Central memory CD8-positive, alpha-beta T cell (primary cell): ENCODE results near the gene SFMBT1.

Experiments
- ATAC-seq: fragments of 150-1000 bp; cut with Tn5 transposase; replicated peaks from 2 replicates; pipeline ENCODE4 v1.10.0; 2022; ENCODE audit warnings: mild to moderate bottlenecking, moderate FRiP score, moderate number of reproducible peaks; ENCODE audit not compliant: poor library complexity, severe bottlenecking; ENCODE audit errors: extremely low read depth
- DNase-seq, 2 donors: peaks; one replicate each; pipeline ENCODE4 v3.0.0; 2021; ENCODE audit warnings: low spot score in 2 of 2
- H3K27ac Mint-ChIP-seq: one replicate; pipeline ENCODE4 v1.8.0; 2022; ENCODE audit warnings: low read depth, mild to moderate bottlenecking, moderate library complexity, mixed read lengths
- H3K27me3 Mint-ChIP-seq: one replicate; pipeline ENCODE4 v1.8.0; 2022; ENCODE audit warnings: mixed read lengths
- H3K36me3 Mint-ChIP-seq: one replicate; pipeline ENCODE4 v1.8.0; 2022; ENCODE audit warnings: mild to moderate bottlenecking, moderate library complexity, mixed read lengths; ENCODE audit not compliant: insufficient read depth
- H3K4me1 Mint-ChIP-seq: one replicate; pipeline ENCODE4 v1.8.0; 2022; ENCODE audit warnings: mixed read lengths
- H3K4me3 Mint-ChIP-seq: one replicate; pipeline ENCODE4 v1.8.0; 2022; ENCODE audit warnings: mild to moderate bottlenecking, moderate library complexity, mixed read lengths
- H3K9me3 Mint-ChIP-seq: one replicate; pipeline ENCODE4 v1.8.0; 2022; ENCODE audit warnings: mixed read lengths

The SFMBT1 gene

DNA sequence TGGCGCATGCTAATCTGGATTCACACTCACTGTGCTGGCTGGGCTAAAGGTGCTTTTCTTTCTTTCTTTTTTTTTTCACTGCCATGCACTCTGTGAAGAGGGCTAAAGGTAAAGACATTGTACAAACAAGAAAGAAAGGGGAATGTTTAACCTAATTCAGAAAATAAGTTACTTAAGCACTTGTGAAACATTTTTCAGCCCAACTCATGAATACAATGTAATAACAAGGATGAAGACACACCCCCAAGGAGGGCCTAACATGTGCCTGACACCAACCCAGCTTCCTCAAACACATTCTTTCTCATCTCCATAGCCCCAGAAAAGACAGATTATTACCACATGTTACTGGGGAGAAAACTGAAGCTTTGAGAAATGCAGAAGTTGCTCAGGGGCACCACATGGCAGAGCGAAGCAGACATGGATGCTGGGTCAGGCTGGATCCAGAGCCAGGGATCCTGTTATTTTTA is 154.2 kb downstream of the SFMBT1 start:
- ATAC-seq = no peak
- Mint-ChIP-seq H3K36me3 (peaks cover 3% of the 10 kb centered on the region), H3K27me3 (no peaks in the 10 kb centered on the region), H3K9me3 (no peaks in the 10 kb centered on the region), H3K4me1 (peaks cover 76% of the 10 kb centered on the region), H3K27ac (peak overlapping the region; percentile 65), H3K4me3 (peak overlapping the region; percentile 31)
- DNase-seq = no peak

DNA sequence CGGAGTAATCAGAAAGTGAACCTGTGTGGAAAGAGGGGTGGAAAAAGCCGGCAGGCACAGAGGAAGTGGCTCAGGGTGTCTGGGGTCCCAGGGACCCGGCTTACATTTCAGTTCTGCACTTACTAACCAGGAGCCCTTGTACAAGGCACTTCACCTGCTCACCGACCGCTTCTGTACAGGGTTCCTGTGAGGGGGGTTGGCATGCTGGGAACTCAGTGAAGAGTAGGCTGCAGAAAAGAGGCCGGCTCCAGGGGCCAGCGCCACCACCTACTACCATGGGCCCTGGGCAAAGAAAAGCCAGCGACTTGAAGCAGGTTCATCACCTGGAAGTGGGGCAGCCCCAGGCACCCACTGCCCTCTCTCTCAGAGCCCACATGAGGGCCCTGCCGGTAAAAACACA is 154.7 kb downstream of the SFMBT1 start:
- Mint-ChIP-seq H3K27me3 (no peaks in the 10 kb centered on the region), H3K4me3 (peak overlapping the region; percentile 31), H3K9me3 (no peaks in the 10 kb centered on the region), H3K4me1 (peaks cover 71% of the 10 kb centered on the region), H3K36me3 (peaks cover 3% of the 10 kb centered on the region), H3K27ac (peak overlapping the region; percentile 65)
- ATAC-seq (peak; percentile 13), DNase-seq (no peak)

DNA sequence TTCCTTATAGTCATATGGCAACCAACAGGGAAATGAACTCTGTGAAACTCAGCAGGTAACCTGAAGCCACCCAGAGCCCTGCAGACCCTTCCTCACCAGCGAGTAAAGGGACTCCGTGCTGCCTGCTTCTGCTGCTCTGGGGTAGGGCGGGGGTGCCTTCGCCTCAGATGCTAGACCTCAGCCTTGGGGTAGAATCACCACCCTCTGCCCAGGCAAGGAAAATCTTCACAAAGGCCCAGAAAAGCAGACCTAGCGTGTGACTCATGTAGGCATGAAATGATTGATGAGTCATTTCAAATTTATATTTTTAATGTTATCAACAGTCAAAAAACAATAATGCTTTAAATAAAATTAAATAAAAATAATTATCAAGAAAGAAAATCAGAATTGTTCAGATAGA is 155.1 kb downstream of the SFMBT1 start:
- Mint-ChIP-seq H3K4me1 (peaks cover 67% of the 10 kb centered on the region), H3K9me3 (no peaks in the 10 kb centered on the region), H3K36me3 (peaks cover 3% of the 10 kb centered on the region), H3K4me3 (peak overlapping the region; percentile 31), H3K27ac (peak overlapping the region; percentile 65), H3K27me3 (no peaks in the 10 kb centered on the region)
- no peak for DNase-seq
- ATAC-seq = no peak

DNA sequence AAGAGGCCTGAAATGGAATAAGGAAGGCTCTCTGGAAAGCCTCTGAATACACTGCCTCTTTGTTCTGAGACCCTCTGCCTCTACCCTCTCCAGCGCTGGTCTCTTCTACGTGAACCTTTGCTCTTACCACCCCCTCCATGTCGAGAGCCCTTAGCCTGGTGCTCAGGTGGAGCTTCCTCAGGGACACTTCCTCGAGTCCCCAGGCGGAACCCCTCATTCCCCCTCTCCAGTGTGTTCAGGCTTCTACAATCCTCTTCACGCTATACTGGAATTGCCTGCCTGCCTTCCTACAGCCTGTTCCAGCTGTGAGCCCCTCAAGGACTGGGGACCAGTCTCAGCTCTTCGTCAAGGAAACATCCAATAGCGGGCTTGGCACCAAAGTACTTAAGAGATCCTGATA is 156.0 kb downstream of the SFMBT1 start:
- Mint-ChIP-seq H3K36me3 (peaks cover 3% of the 10 kb centered on the region), H3K4me3 (no peak overlapping the region), H3K27ac (peak overlapping the region; percentile 14), H3K9me3 (no peaks in the 10 kb centered on the region), H3K4me1 (peaks cover 58% of the 10 kb centered on the region), H3K27me3 (no peaks in the 10 kb centered on the region)
- ATAC-seq = no peak
- no peak for DNase-seq

DNA sequence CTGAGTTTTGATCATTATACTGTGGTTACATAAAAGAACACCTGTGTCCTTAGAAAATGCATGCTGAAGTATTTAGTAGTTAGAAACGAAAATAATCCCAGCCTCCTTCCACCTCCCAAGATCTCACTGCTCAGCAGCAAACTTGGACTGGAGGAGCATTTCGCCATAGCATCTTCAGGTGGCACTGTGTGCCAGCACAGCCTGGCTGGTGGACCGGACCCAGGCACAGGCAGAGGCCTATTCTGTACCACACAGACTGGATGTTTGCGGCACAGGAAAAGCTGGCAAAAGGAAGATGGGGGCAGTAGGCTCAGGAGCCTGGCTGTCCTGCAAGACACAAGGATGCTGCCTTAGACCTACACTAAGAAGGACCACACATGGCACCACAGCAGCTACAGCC is 158.7 kb downstream of the SFMBT1 start:
- no peak overlapping the region for H3K4me3 Mint-ChIP-seq

DNA sequence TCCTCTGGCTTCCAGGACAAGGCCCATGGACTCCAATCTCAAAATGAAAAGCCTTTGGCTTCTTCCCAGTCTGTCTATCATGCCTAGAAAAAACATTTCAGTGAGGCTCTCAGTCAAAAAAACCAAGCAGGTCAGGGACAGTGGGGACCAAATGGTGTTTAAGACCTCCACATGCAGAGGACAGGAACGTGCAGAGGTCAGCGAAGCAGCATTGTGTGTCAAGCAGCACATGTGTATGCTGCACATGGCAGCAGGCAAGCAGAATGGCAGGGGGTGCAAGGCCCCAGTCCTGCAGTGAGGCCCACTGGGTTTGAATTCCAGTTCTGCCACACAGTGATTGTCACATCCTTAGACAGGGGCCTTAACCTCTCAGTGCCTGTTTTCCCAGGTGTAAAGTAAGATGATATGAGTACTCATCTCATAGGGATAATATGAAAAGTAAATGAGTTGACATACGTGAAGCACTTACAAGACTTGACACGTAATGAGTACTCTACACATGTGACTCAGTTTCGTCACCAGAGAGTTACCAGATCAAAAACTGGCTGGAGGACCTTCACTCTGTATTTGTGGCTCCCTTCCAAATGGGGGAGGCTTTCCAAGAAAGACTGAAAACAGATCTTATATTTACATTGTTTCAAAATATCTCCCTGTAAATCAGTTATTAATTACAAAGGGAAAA is 159.7 kb downstream of the SFMBT1 start:
- no peak for DNase-seq
- peaks cover 48% of the 10 kb centered on the region for H3K4me1 Mint-ChIP-seq
- no peak overlapping the region for H3K4me3 Mint-ChIP-seq
- no peaks in the 10 kb centered on the region for H3K36me3 Mint-ChIP-seq
- no peaks in the 10 kb centered on the region for H3K9me3 Mint-ChIP-seq
- ATAC-seq = no peak
- H3K27ac Mint-ChIP-seq = no peak overlapping the region
- H3K27me3 Mint-ChIP-seq = no peaks in the 10 kb centered on the region

More for the DNA sequence above, 158.7 kb downstream of the SFMBT1 start:
- ATAC-seq = no peak
- DNase-seq = no peak
- Mint-ChIP-seq H3K27ac (no peak overlapping the region), H3K27me3 (no peaks in the 10 kb centered on the region), H3K9me3 (no peaks in the 10 kb centered on the region), H3K4me1 (peaks cover 50% of the 10 kb centered on the region), H3K36me3 (no peaks in the 10 kb centered on the region)

DNA sequence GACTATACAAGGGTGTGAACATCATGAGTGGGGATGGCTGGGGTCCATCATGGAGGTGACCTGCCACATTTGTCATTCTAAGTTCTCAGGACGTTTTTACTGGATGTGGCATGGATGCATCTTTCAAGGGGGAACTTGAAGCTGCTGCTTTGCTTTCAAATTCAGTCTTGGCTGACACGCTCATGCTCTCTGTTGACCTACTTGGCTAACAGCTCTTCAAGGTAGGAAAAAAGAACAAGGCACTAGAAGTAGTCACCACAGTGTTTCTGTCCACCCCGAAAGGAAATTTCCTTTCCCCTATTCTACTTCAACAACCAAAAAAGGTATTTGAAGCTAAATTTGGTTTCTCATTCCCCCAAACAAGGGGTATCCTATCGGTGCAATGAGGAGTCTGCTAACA is 163.5 kb downstream of the SFMBT1 start:
- ATAC-seq = no peak
- Mint-ChIP-seq H3K4me3 (no peak overlapping the region), H3K27me3 (no peaks in the 10 kb centered on the region), H3K9me3 (no peaks in the 10 kb centered on the region), H3K36me3 (peaks cover 3% of the 10 kb centered on the region), H3K4me1 (peaks cover 39% of the 10 kb centered on the region), H3K27ac (no peak overlapping the region)
- no peak for DNase-seq

DNA sequence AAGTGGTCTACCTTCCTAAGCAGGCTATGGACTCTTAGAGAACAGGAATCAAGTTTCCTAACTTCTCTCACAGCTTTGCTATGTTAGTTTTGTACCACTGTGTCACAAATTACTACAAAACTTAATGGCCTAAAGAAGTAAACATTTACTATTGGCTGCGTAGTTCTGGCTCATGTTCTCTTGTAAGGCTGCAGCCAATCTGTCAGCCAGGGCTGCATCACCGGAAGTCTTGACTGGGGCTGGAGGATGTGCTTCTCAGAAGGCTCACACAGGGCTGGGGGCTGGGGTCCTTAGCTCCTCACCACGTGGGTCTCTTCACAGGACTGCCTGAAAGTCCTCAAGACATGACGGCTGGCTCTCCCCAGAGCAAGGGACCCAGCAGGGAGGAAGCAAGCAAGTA is 164.0 kb downstream of the SFMBT1 start:
- H3K27ac Mint-ChIP-seq = no peak overlapping the region
- peaks cover 39% of the 10 kb centered on the region for H3K4me1 Mint-ChIP-seq
- no peak overlapping the region for H3K4me3 Mint-ChIP-seq
- no peak for DNase-seq
- H3K9me3 Mint-ChIP-seq = no peaks in the 10 kb centered on the region
- H3K27me3 Mint-ChIP-seq = no peaks in the 10 kb centered on the region
- peaks cover 3% of the 10 kb centered on the region for H3K36me3 Mint-ChIP-seq
- no peak for ATAC-seq

DNA sequence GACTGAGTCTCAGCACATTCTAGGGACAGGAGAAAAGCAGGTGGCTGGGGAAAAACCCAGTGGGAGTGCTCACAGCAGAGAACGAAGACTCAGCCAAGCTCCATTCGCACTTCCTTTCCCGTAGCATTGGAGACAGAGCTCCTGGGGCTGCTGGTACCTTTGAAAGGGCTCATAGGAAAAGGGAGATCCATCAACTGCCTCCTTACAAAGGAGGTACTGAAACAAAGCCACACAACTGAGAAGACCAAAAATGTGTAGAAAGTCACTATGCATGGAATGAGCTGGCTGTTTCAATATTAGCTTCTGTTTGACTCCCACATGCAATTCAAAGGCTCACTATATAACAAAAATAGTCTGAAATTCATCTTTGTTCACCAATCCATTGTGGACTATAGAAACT is 165.4 kb downstream of the SFMBT1 start:
- H3K9me3 Mint-ChIP-seq = no peaks in the 10 kb centered on the region
- no peak overlapping the region for H3K4me3 Mint-ChIP-seq
- ATAC-seq (no peak), DNase-seq (no peak)
- H3K36me3 Mint-ChIP-seq = peaks cover 3% of the 10 kb centered on the region
- H3K27me3 Mint-ChIP-seq = no peaks in the 10 kb centered on the region
- H3K4me1 Mint-ChIP-seq = peaks cover 51% of the 10 kb centered on the region
- peak overlapping the region; percentile 22 for H3K27ac Mint-ChIP-seq

DNA sequence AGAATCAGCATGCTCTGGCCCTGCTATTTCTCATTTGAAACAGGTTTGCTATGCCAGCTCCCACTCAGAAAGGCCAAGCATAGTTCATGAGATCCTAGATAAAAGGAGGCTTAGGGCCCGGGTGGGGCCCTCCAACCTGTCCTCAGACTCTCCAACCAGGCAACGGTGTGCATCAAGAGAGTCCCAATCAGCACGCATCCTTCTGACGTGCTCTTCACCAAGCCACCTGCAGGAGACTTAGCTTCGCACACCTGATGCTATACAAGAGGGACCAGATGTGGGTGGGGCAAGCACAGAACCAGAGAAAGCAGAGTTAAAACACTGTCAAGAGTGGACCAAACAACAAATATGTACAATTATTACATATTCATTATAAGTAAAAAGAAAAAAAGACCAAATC is 165.8 kb downstream of the SFMBT1 start:
- Mint-ChIP-seq H3K27me3 (no peaks in the 10 kb centered on the region), H3K9me3 (no peaks in the 10 kb centered on the region), H3K36me3 (peaks cover 3% of the 10 kb centered on the region), H3K4me3 (no peak overlapping the region), H3K4me1 (peaks cover 55% of the 10 kb centered on the region), H3K27ac (peak overlapping the region; percentile 22)
- no peak for DNase-seq
- no peak for ATAC-seq

DNA sequence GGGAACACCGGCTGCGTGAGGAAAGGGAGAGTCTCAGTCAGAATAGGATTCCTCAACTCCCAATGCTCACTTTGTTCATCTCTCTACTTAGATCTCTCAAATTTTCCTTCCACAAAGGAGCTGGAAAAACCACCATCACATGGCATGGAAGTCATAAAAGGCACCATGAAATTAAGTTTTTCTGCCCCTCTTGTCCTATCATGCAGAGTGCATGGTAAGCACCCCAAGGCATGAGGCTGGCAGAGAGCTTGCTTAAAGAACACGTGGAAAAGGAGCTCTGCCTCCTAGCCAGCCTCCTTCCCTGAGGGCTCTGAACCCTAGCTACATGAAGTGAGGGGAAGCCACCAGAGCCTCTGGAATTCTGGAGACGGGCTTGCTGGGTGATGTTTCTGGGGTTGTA is 166.3 kb downstream of the SFMBT1 start:
- DNase-seq = no peak
- H3K9me3 Mint-ChIP-seq = no peaks in the 10 kb centered on the region
- no peaks in the 10 kb centered on the region for H3K27me3 Mint-ChIP-seq
- peaks cover 3% of the 10 kb centered on the region for H3K36me3 Mint-ChIP-seq
- H3K4me3 Mint-ChIP-seq = no peak overlapping the region
- H3K27ac Mint-ChIP-seq = peak overlapping the region; percentile 22
- ATAC-seq = no peak
- peaks cover 60% of the 10 kb centered on the region for H3K4me1 Mint-ChIP-seq

DNA sequence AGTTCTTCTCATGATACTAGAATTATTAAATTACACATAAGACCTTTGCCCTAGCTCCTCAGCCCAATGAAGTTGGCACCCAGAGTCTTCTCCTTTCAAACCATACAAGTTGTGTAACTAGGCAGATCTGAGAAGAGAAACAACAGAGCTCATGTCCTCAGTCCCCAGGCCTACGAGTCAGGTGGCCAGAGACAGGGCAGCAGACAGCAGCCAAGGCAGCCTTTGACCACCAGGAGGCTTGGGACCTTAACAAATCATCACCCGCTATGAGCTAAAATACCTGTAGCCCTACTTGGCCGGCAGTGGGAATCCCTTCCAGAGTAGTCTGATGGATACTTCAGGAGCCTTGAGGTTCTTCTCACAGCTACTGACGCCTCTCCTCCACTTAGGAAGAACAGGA is 166.8 kb downstream of the SFMBT1 start:
- H3K4me3 Mint-ChIP-seq = no peak overlapping the region
- no peak overlapping the region for H3K27ac Mint-ChIP-seq
- no peak for DNase-seq
- H3K36me3 Mint-ChIP-seq = peaks cover 6% of the 10 kb centered on the region
- no peaks in the 10 kb centered on the region for H3K9me3 Mint-ChIP-seq
- H3K4me1 Mint-ChIP-seq = peaks cover 65% of the 10 kb centered on the region
- no peaks in the 10 kb centered on the region for H3K27me3 Mint-ChIP-seq
- no peak for ATAC-seq

DNA sequence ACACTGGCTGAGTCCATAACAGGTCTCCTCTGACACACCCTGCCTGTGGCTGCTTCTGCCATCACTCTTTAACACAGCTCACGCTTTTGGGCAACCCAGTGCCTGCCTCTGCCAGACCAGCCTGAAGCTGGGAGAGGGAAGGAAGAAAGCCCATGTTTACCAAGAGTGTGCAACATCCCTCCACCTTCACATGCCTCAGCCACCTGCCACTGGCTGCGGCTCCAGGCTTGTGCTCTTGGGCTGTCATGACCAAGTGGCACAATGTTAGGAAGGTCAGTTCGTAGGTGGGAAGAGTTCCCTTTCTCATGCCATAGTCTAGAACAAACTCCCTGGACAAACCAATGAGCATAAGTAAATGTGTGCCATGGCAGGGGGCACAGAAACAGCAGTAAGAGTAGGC is 168.8 kb downstream of the SFMBT1 start:
- DNase-seq = no peak
- ATAC-seq = no peak
- H3K4me3 Mint-ChIP-seq = no peak overlapping the region
- H3K4me1 Mint-ChIP-seq = peaks cover 57% of the 10 kb centered on the region
- H3K36me3 Mint-ChIP-seq = peaks cover 6% of the 10 kb centered on the region
- H3K9me3 Mint-ChIP-seq = no peaks in the 10 kb centered on the region
- H3K27ac Mint-ChIP-seq = no peak overlapping the region
- no peaks in the 10 kb centered on the region for H3K27me3 Mint-ChIP-seq
